GM18951 (cell line): ENCODE results near the gene PIGT.

Experiments used
- POLR2A ChIP-seq: IDR thresholded peaks from 4 replicates; pipeline ENCODE4 v1.6.1; 2011; ENCODE audit warnings: mild to moderate bottlenecking; ENCODE audit not compliant: insufficient read length, insufficient read depth; ENCODE audit errors: extremely low read depth
- in situ Hi-C: fragments of 300-500 bp; cut with MboI; formaldehyde crosslinking; loops from one replicate; pipeline ENCODE4 v1.12.0; 2022; ENCODE audit warnings: low sequenced_read_pairs, mixed read lengths, inconsistent platforms; ENCODE audit not compliant: unreplicated experiment

The PIGT gene

GRCh38 chr20:45406260-45407066 is 9.5 kb upstream of the PIGT start:
- in situ Hi-C loops = no loop called here
- TF ChIP-seq POLR2A = no peak

GRCh38 chr20:45407067-45407745 is 8.7 kb upstream of the PIGT start:
- TF ChIP-seq POLR2A = no peak
- in situ Hi-C loops = no loop called here

- no peak for TF ChIP-seq POLR2A
These were observed 7.9 kb upstream of the PIGT start, which contains the start of gene DBNDD2 for GRCh38 chr20:45407783-45408645. Gene DBNDD2 (plus strand): TSS chr20:45408289. CDS start chr20:45408468, 179 bp downstream.

GRCh38 chr20:45408646-45409213 is 7.2 kb upstream of the PIGT start:
- no peak for TF ChIP-seq POLR2A
- in situ Hi-C loops = no loop called here

More at GRCh38 chr20:45407783-45408645, 7.9 kb upstream of the PIGT start, which contains the start of gene DBNDD2:
- in situ Hi-C loops = no loop called here

- no peak for TF ChIP-seq POLR2A
- in situ Hi-C loops = no loop called here
These were observed 6.2 kb upstream of the PIGT start for GRCh38 chr20:45409521-45410272.

- in situ Hi-C loops = no loop called here
- no peak for TF ChIP-seq POLR2A
These were observed 5.1 kb upstream of the PIGT start for GRCh38 chr20:45410887-45411286.

- in situ Hi-C loops = no loop called here
These were observed 3.3 kb upstream of the PIGT start for GRCh38 chr20:45412653-45413052.

GRCh38 chr20:45413479-45413878 is 2.5 kb upstream of the PIGT start:
- in situ Hi-C loops = no loop called here
- no peak for TF ChIP-seq POLR2A

More at GRCh38 chr20:45412653-45413052, 3.3 kb upstream of the PIGT start:
- TF ChIP-seq POLR2A = no peak

GRCh38 chr20:45416917-45417316 is 976 bp downstream of the PIGT start:
- TF ChIP-seq POLR2A = no peak
- in situ Hi-C loops = no loop called here

- no peak for TF ChIP-seq POLR2A
- in situ Hi-C loops = no loop called here
These were observed 3.5 kb downstream of the PIGT start for GRCh38 chr20:45419188-45420091.

GRCh38 chr20:45420125-45420524 is 4.2 kb downstream of the PIGT start:
- TF ChIP-seq POLR2A = no peak
- in situ Hi-C loops = no loop called here
